HepG2 (cell line): ENCODE data around the gene AP2S1. TPM values are rescaled to one million over a fixed set of nuclear protein-coding genes. Genes with fewer than 3 reads are reported as not detected.

ENCODE experiments used
- ARNT2 ChIP-seq: sonication (generic); formaldehyde crosslinking; IDR thresholded peaks from 2 replicates; pipeline ENCODE4 v1.8.0; 2022; ENCODE audit warnings: mild to moderate bottlenecking, low read depth, missing genetic modification reagents, moderate library complexity
- ESRRA ChIP-seq: sonication (generic); formaldehyde crosslinking; IDR thresholded peaks from 2 replicates; pipeline ENCODE4 v1.5.1; 2020; ENCODE audit warnings: mild to moderate bottlenecking, low read depth, missing genetic modification reagents
- HNRNPK ChIP-seq: fragments of 200-400 bp; formaldehyde crosslinking; IDR thresholded peaks from 2 replicates; pipeline ENCODE4 v1.6.1; 2018; ENCODE audit warnings: low read length, low read depth, moderate library complexity, mild to moderate bottlenecking; ENCODE audit not compliant: poor library complexity, severe bottlenecking
- KLF6 ChIP-seq: IDR thresholded peaks from 2 replicates; pipeline ENCODE4 v1.8.0; 2016; ENCODE audit warnings: missing biosample characterization, missing genetic modification reagents
- MYC ChIP-seq: sonication (generic); formaldehyde crosslinking; IDR thresholded peaks from 2 replicates; pipeline ENCODE4 v1.9.0; 2021; ENCODE audit warnings: missing genetic modification reagents, borderline replicate concordance
- SP4 ChIP-seq: sonication (generic); formaldehyde crosslinking; IDR thresholded peaks from 2 replicates; pipeline ENCODE4 v1.8.1; 2023; ENCODE audit warnings: mild to moderate bottlenecking, missing genetic modification reagents
- SRSF1 ChIP-seq: fragments of 200-400 bp; formaldehyde crosslinking; optimal IDR thresholded peaks from 2 replicates; pipeline ENCODE3; 2017; ENCODE audit warnings: mild to moderate bottlenecking, low read depth, low read length, moderate library complexity
- WIZ ChIP-seq: sonication (generic); formaldehyde crosslinking; IDR thresholded peaks from 2 replicates; pipeline ENCODE4 v1.5.1; 2020; ENCODE audit warnings: mild to moderate bottlenecking, missing genetic modification reagents
- ZMAT3 ChIP-seq: sonication (generic); formaldehyde crosslinking; conservative IDR thresholded peaks from 2 replicates; pipeline ENCODE4 v1.7.0; 2021; ENCODE audit warnings: missing genetic modification reagents
- ZMYM3 ChIP-seq: sonication (generic); formaldehyde crosslinking; IDR thresholded peaks from 2 replicates; pipeline ENCODE4 v1.5.1; 2020; ENCODE audit warnings: mild to moderate bottlenecking, missing genetic modification reagents
- ZNF569 ChIP-seq: sonication (generic); formaldehyde crosslinking; IDR thresholded peaks from 2 replicates; pipeline ENCODE4 v1.5.0; 2020; ENCODE audit warnings: mild to moderate bottlenecking, missing genetic modification reagents, moderate library complexity, borderline replicate concordance
- ZNF607 ChIP-seq: sonication (generic); formaldehyde crosslinking; IDR thresholded peaks from 2 replicates; pipeline ENCODE4 v1.5.1; 2020; ENCODE audit warnings: missing genetic modification reagents, mild to moderate bottlenecking, borderline replicate concordance
- ZSCAN20 ChIP-seq: sonication (generic); formaldehyde crosslinking; IDR thresholded peaks from 2 replicates; pipeline ENCODE4 v1.4.0; 2020; ENCODE audit warnings: missing genetic modification reagents, mild to moderate bottlenecking, borderline replicate concordance
- polyA plus RNA-seq, 8 experiments: library from polyadenylated mRNA; depleted of rRNA in 3 of 8; stranded (reverse) in 7 of 8; unstranded in 1 of 8; fragments of >200 nt; fragmentation: Illumina TruSeq in 4 of 8; extraction: Trizol in 4 of 8; gene quantifications; 2 replicates each; pipeline versions ENCODE4 v1.2.1 to v1.2.3, GENCODE V29; 2011 to 2016; ENCODE audit warnings: low read depth in 4 of 8, missing spikeins in 1 of 8, mixed read lengths in 1 of 8; ENCODE audit not compliant: insufficient read depth in 1 of 8
- total RNA-seq, 5 experiments: library from RNA; depleted of rRNA; stranded (reverse); fragments of >200 nt; fragmentation: Illumina TruSeq; extraction: Trizol; gene quantifications; 2 replicates each; pipeline ENCODE4 v1.2.3, GENCODE V29; 2016; ENCODE audit warnings: low read depth in 1 of 5
- TF ChIP-seq, protein P1 (sequence below): sonication (generic); formaldehyde crosslinking; IDR thresholded peaks from 2 replicates; pipeline ENCODE4 v1.9.0; 2021; ENCODE audit warnings: missing genetic modification reagents, mild to moderate bottlenecking, borderline replicate concordance
- TF ChIP-seq, protein P2 (sequence below): sonication (generic); formaldehyde crosslinking; IDR thresholded peaks from 2 replicates; pipeline ENCODE4 v1.5.0; 2020; ENCODE audit warnings: missing genetic modification reagents
- TF ChIP-seq, protein P3 (sequence below): sonication (generic); formaldehyde crosslinking; IDR thresholded peaks from 2 replicates; pipeline ENCODE4 v1.5.0; 2020; ENCODE audit warnings: missing genetic modification reagents, mild to moderate bottlenecking, borderline replicate concordance
- TF ChIP-seq, protein P4 (sequence below): sonication (generic); formaldehyde crosslinking; IDR thresholded peaks from 2 replicates; pipeline ENCODE4 v1.8.0; 2023; ENCODE audit warnings: mild to moderate bottlenecking, missing genetic modification reagents
- TF ChIP-seq, protein P5 (sequence below): conservative IDR thresholded peaks from 2 replicates; pipeline ENCODE4 v1.6.1; 2018; ENCODE audit warnings: missing genetic modification reagents
- TF ChIP-seq, protein P6 (sequence below): IDR thresholded peaks from 2 replicates; pipeline ENCODE4 v1.6.1; 2016; ENCODE audit warnings: missing genetic modification reagents, missing compliant biosample characterization
- TF ChIP-seq, protein P7 (sequence below): sonication (generic); formaldehyde crosslinking; conservative IDR thresholded peaks from 2 replicates; pipeline ENCODE4 v1.4.0; 2020; ENCODE audit warnings: missing genetic modification reagents

AP2S1 gene
- total and polyA plus RNA-seq, 2 of the 13 experiments (the other 11 are each of a cell fraction or from before 2014, with no cell fraction given): 45.2 to 86.1 TPM

DNA sequence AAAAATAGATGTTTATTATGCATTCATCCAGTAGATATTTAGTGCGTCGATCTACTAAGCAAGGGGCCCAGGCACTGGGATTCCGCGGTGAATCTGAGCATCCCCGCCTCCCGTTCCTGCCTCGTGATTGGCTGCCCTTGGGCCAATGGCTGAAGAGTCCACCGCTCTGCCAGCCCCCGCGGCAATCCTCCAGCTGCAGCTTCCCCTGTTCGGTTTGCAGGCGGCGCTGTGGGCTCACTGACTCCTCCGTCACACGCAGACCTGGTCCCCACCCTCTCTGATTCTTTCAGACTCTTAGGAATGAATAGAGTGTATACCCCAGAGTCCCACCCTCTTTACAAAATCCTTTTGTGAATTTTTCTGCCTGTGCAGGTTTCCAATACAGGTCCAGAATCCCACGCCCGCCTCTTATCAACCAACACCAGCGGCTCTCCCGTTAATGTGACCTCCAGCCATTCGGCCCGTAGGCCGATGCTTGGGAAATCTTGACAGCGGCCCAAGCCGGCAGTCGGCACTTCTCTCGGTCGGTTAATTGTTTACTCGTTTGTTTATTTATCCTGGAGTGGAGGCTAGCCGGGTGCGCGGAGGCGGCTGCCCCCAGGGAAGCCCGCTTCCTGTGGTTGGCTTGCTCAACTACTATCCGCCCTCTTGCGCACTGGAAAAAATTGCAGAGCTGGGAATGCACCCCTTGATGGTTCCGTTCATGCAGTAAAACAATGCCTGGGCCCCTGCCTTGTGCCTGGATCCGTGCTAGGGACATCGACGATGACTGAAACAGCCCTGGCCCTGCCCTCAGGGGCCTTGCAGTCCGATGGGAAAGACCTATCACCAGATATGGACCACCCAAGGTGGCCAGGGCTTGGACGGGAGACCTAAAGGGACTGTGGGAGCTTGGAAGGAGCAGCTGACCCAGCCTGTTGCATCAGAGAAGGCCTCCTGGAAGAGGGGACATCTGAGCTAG lies 5.7 kb upstream of the AP2S1 start (continued):
- TF ChIP-seq ZMYM3: 0 out of 2 replicates have a peak, but pooled peaks have one; percentile 38
- TF ChIP-seq, protein P1, sequence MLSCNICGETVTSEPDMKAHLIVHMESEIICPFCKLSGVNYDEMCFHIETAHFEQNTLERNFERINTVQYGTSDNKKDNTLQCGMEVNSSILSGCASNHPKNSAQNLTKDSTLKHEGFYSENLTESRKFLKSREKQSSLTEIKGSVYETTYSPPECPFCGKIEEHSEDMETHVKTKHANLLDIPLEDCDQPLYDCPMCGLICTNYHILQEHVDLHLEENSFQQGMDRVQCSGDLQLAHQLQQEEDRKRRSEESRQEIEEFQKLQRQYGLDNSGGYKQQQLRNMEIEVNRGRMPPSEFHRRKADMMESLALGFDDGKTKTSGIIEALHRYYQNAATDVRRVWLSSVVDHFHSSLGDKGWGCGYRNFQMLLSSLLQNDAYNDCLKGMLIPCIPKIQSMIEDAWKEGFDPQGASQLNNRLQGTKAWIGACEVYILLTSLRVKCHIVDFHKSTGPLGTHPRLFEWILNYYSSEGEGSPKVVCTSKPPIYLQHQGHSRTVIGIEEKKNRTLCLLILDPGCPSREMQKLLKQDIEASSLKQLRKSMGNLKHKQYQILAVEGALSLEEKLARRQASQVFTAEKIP: no peak
- no peak for TF ChIP-seq ZNF569 (CRISPR knock-in tag)
- TF ChIP-seq ARNT2: peak; percentile 30; the same call in 1 of the 2 replicates
- TF ChIP-seq, protein P2, sequence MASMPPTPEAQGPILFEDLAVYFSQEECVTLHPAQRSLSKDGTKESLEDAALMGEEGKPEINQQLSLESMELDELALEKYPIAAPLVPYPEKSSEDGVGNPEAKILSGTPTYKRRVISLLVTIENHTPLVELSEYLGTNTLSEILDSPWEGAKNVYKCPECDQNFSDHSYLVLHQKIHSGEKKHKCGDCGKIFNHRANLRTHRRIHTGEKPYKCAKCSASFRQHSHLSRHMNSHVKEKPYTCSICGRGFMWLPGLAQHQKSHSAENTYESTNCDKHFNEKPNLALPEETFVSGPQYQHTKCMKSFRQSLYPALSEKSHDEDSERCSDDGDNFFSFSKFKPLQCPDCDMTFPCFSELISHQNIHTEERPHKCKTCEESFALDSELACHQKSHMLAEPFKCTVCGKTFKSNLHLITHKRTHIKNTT (CRISPR knock-in tag): no peak
- TF ChIP-seq SP4 (CRISPR knock-in tag): 0 out of 2 replicates have a peak, but pooled peaks have one; percentile 23
- peak; percentile 54; the same call in 1 of the 2 replicates for TF ChIP-seq KLF6
- TF ChIP-seq ZMAT3 (CRISPR knock-in tag): 0 out of 2 replicates have a peak, but pooled peaks have one; percentile 22
- TF ChIP-seq WIZ (CRISPR knock-in tag): no peak
- TF ChIP-seq, protein P3, sequence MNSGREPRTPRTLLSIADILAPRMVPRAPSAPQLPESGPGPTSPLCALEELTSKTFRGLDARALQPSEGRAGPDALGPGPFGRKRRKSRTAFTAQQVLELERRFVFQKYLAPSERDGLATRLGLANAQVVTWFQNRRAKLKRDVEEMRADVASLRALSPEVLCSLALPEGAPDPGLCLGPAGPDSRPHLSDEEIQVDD (CRISPR knock-in tag): no peak
- TF ChIP-seq MYC (CRISPR knock-in tag): peak; percentile 37; the same call in 1 of the 2 replicates
- TF ChIP-seq, protein P4, sequence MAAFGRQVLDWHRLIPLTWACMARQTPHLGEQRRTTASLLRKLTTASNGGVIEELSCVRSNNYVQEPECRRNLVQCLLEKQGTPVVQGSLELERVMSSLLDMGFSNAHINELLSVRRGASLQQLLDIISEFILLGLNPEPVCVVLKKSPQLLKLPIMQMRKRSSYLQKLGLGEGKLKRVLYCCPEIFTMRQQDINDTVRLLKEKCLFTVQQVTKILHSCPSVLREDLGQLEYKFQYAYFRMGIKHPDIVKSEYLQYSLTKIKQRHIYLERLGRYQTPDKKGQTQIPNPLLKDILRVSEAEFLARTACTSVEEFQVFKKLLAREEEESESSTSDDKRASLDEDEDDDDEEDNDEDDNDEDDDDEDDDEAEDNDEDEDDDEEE (CRISPR knock-in tag): no peak
- no peak for TF ChIP-seq HNRNPK
- TF ChIP-seq, protein P5, sequence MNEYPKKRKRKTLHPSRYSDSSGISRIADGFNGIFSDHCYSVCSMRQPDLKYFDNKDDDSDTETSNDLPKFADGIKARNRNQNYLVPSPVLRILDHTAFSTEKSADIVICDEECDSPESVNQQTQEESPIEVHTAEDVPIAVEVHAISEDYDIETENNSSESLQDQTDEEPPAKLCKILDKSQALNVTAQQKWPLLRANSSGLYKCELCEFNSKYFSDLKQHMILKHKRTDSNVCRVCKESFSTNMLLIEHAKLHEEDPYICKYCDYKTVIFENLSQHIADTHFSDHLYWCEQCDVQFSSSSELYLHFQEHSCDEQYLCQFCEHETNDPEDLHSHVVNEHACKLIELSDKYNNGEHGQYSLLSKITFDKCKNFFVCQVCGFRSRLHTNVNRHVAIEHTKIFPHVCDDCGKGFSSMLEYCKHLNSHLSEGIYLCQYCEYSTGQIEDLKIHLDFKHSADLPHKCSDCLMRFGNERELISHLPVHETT: 0 out of 2 replicates have a peak, but pooled peaks have one; percentile 38
- no peak for TF ChIP-seq ZSCAN20 (CRISPR knock-in tag)
- TF ChIP-seq SRSF1: no peak
- TF ChIP-seq, protein P6, sequence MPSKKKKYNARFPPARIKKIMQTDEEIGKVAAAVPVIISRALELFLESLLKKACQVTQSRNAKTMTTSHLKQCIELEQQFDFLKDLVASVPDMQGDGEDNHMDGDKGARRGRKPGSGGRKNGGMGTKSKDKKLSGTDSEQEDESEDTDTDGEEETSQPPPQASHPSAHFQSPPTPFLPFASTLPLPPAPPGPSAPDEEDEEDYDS: no peak
- TF ChIP-seq ZNF607 (CRISPR knock-in tag): peak; percentile 2; the same call in 1 of the 2 replicates
- TF ChIP-seq, protein P7, sequence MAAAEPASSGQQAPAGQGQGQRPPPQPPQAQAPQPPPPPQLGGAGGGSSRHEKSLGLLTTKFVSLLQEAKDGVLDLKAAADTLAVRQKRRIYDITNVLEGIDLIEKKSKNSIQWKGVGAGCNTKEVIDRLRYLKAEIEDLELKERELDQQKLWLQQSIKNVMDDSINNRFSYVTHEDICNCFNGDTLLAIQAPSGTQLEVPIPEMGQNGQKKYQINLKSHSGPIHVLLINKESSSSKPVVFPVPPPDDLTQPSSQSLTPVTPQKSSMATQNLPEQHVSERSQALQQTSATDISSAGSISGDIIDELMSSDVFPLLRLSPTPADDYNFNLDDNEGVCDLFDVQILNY (CRISPR knock-in tag): peak; percentile 75
- 0 out of 2 replicates have a peak, but pooled peaks have one; percentile 46 for TF ChIP-seq ESRRA
